ENCODE data around the gene AURKAIP1.
A peak's percentile ranks its signal among the peaks of the same experiment; 100 is the strongest.

The AURKAIP1 gene

DNA sequence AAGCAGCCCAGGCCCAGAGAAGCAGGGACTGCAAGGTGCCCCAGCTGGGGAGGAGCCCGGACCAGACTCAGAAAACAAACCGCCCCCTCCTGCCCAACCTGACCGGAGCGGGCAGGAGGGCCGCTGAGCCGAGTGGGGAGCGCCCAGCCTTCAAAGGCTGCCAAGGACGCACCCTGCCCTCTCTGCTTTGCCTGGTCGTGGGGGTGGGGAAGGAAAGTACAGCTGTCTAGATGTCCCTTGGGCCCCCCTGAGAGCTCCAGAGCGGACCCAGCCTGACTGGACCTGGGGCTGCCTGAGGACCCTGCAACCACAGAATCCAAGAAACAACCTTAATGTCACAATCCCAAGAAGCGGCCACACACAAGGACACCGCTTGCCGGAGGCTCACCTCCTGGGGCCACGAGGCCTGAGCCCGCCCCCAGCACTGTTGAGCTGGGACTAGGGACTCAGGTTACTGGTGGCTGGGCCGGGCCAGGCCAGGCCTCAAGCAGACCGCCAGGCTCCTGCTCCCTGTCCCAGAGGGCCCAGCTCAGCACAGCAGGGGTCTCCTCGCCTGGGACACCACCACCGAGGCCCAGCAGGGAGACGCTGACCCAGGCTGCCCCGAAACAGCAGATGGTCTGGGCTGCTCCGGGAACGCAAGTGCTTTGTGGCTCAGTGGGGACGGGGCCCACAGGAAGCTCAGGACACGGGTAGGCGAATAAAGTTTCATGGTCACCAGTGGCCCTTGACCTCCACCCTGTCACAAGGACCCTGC is 27.2 kb downstream of the AURKAIP1 start:
- H3K36me3 ChIP-seq (ENCODE audit: control insufficient read depth in 2 of 2, insufficient read depth in 2 of 2, low read length in 2 of 2) = no peaks in the 10 kb centered on the region
- H3K9ac ChIP-seq (ENCODE audit: low read depth in 1 of 2, low read length in 2 of 2) = peak overlapping the region; percentile 83 to 84
- peaks cover 0 to 3% of the 10 kb centered on the region in 2 donors for H3K27me3 ChIP-seq (ENCODE audit: control insufficient read depth in 2 of 2, insufficient read depth in 2 of 2, low read length in 2 of 2)
- no peaks in the 10 kb centered on the region for H3K9me3 ChIP-seq (ENCODE audit: control insufficient read depth in 2 of 2, low read length in 2 of 2)
- H3K4me1 ChIP-seq (ENCODE audit: control insufficient read depth in 2 of 2, insufficient read depth in 2 of 2, low read length in 2 of 2) = peaks cover 28 to 42% of the 10 kb centered on the region in 2 donors
- peak overlapping the region; percentile 88 to 92 for H3K27ac ChIP-seq (ENCODE audit: low read depth in 2 of 2, low read length in 2 of 2)
- peak overlapping the region; percentile 63 to 82 for H3K4me3 ChIP-seq (ENCODE audit: low read length in 2 of 2)

DNA sequence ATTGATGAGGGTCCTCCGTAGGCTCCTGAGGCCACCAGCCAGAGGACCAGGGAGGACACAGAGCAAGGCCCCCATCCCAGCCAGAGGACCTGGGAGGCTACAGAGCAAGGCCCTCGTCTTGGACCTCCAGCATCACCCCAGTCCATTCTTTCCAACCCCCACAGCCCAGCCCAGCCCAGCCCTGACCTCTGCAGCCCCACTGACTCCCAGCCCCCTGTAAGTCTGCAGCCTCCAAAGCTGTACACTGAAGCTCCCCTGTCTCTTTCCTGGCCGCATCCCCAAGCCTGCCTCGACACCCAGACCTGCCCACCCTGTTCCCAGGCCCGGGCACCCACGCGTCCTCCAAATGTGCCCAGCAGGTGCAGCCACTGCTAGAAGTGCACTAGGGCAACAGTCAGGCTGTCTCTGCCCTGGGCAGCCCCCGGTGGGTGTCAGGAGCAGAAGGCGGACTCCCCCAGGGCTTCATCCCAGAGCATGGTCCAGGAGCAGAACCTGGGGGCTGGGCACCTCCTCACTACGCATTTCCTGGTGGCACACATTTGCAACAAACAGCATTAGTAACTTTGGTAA is 27.9 kb downstream of the AURKAIP1 start:
- Histone ChIP-seq H3K36me3 (ENCODE audit: control insufficient read depth in 2 of 2, insufficient read depth in 2 of 2, low read length in 2 of 2) (no peaks in the 10 kb centered on the region), H3K9me3 (ENCODE audit: control insufficient read depth in 2 of 2, low read length in 2 of 2) (no peaks in the 10 kb centered on the region), H3K27me3 (ENCODE audit: control insufficient read depth in 2 of 2, insufficient read depth in 2 of 2, low read length in 2 of 2) (no peaks in the 10 kb centered on the region), H3K4me1 (ENCODE audit: control insufficient read depth in 2 of 2, insufficient read depth in 2 of 2, low read length in 2 of 2) (peaks cover 28 to 42% of the 10 kb centered on the region in 2 donors), H3K4me3 (ENCODE audit: low read length in 2 of 2) (peak overlapping the region; percentile 63 to 82), H3K9ac (ENCODE audit: low read depth in 1 of 2, low read length in 2 of 2) (peak overlapping the region; percentile 14 to 84), H3K27ac (ENCODE audit: low read depth in 2 of 2, low read length in 2 of 2) (peak overlapping the region; percentile 88 to 92)

DNA sequence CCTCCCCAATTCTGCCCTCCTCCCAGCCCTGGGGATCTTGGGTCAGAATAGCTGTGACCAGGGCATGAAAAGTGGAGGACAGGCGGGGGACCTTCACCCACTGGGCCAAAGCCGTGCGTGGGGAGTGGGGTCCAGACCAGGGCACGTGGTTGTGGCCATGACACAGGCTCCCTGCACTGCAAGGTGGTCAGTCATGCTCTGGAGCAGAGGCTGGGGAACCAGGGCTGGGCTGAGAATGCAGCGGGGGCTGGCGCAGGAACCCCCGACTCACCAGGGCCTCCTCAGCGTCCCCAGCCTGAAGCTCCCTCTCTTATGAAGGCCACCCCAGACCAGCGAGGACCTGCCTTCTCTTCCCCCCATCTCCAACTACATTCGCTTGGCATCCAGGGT is 28.5 kb downstream of the AURKAIP1 start:
- Histone ChIP-seq H3K27me3 (ENCODE audit: control insufficient read depth in 2 of 2, insufficient read depth in 2 of 2, low read length in 2 of 2) (no peaks in the 10 kb centered on the region), H3K9me3 (ENCODE audit: control insufficient read depth in 2 of 2, low read length in 2 of 2) (no peaks in the 10 kb centered on the region), H3K27ac (ENCODE audit: low read depth in 2 of 2, low read length in 2 of 2) (no peak overlapping the region), H3K4me3 (ENCODE audit: low read length in 2 of 2) (no peak overlapping the region), H3K9ac (ENCODE audit: low read depth in 1 of 2, low read length in 2 of 2) (no peak overlapping the region), H3K36me3 (ENCODE audit: control insufficient read depth in 2 of 2, insufficient read depth in 2 of 2, low read length in 2 of 2) (peaks cover under 1 to 2% of the 10 kb centered on the region in 2 donors), H3K4me1 (ENCODE audit: control insufficient read depth in 2 of 2, insufficient read depth in 2 of 2, low read length in 2 of 2) (peaks cover 28 to 42% of the 10 kb centered on the region in 2 donors)

DNA sequence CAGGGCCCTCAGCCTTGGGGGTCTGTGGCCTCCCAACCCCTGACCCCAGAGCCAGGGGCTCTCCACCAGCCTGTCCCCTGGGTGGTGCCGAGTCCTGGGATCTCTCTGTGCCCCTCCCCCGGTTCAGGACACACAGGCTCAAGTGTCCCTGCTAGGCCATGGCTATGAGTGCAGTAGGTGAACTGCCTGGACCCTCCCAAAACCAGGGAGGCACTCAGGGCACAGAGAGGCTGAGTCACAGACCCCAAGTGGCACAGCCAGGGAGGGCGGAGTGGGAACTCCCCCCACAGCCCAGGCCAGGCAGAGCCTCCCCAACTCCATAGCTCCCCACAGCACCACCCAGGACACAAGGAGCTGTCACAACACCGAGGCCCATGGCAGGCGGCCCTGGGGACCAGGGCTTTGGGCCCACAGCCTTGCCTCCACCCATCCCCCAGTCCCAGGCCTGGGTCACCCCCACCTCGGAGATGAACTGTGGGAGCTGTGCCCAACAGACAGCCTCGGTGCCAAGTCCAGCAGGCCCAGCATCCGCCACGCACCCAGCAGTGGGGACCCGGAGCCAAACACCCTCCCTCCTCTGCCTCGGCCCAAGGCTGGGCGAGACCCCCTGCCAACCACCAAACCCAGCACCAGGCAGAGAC is 29.0 kb downstream of the AURKAIP1 start:
- H3K4me1 ChIP-seq (ENCODE audit: control insufficient read depth in 2 of 2, insufficient read depth in 2 of 2, low read length in 2 of 2) = peaks cover 28 to 42% of the 10 kb centered on the region in 2 donors
- no peak overlapping the region for H3K27ac ChIP-seq (ENCODE audit: low read depth in 2 of 2, low read length in 2 of 2)
- no peak overlapping the region for H3K4me3 ChIP-seq (ENCODE audit: low read length in 2 of 2)

DNA sequence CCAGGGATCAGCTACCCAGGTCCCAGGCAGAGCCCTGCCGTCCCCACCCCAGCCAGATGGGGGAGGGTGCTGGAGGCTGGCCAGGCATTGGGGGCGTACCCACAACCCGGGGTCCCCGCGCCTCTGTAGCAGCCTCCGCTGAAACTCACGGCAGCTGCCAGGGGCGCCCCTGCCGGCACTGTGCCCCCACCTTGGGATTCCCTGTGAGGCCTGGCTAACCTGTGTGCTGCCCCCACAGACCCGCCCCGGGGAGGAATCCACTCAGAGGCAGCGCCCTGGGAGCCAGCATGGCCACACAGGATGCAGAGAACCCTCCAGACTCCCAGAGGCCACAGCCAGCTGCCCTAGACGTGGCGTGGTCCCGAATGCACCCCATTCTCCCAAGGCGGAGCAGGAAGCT is 29.6 kb downstream of the AURKAIP1 start:
- H3K27ac ChIP-seq (ENCODE audit: low read depth in 2 of 2, low read length in 2 of 2) = peak overlapping the region in 1 of 2 donors; percentile 16
- H3K36me3 ChIP-seq (ENCODE audit: control insufficient read depth in 2 of 2, insufficient read depth in 2 of 2, low read length in 2 of 2) = peaks cover 11 to 13% of the 10 kb centered on the region in 2 donors
- no peak overlapping the region for H3K4me3 ChIP-seq (ENCODE audit: low read length in 2 of 2)
- no peaks in the 10 kb centered on the region for H3K27me3 ChIP-seq (ENCODE audit: control insufficient read depth in 2 of 2, insufficient read depth in 2 of 2, low read length in 2 of 2)
- H3K9ac ChIP-seq (ENCODE audit: low read depth in 1 of 2, low read length in 2 of 2) = no peak overlapping the region
- no peaks in the 10 kb centered on the region for H3K9me3 ChIP-seq (ENCODE audit: control insufficient read depth in 2 of 2, low read length in 2 of 2)
- H3K4me1 ChIP-seq (ENCODE audit: control insufficient read depth in 2 of 2, insufficient read depth in 2 of 2, low read length in 2 of 2) = peaks cover 28 to 42% of the 10 kb centered on the region in 2 donors

More for the DNA sequence above, 29.0 kb downstream of the AURKAIP1 start:
- Histone ChIP-seq H3K9ac (ENCODE audit: low read depth in 1 of 2, low read length in 2 of 2) (peak overlapping the region in 1 of 2 donors; percentile 35), H3K36me3 (ENCODE audit: control insufficient read depth in 2 of 2, insufficient read depth in 2 of 2, low read length in 2 of 2) (peaks cover 6 to 7% of the 10 kb centered on the region in 2 donors), H3K27me3 (ENCODE audit: control insufficient read depth in 2 of 2, insufficient read depth in 2 of 2, low read length in 2 of 2) (no peaks in the 10 kb centered on the region), H3K9me3 (ENCODE audit: control insufficient read depth in 2 of 2, low read length in 2 of 2) (no peaks in the 10 kb centered on the region)

DNA sequence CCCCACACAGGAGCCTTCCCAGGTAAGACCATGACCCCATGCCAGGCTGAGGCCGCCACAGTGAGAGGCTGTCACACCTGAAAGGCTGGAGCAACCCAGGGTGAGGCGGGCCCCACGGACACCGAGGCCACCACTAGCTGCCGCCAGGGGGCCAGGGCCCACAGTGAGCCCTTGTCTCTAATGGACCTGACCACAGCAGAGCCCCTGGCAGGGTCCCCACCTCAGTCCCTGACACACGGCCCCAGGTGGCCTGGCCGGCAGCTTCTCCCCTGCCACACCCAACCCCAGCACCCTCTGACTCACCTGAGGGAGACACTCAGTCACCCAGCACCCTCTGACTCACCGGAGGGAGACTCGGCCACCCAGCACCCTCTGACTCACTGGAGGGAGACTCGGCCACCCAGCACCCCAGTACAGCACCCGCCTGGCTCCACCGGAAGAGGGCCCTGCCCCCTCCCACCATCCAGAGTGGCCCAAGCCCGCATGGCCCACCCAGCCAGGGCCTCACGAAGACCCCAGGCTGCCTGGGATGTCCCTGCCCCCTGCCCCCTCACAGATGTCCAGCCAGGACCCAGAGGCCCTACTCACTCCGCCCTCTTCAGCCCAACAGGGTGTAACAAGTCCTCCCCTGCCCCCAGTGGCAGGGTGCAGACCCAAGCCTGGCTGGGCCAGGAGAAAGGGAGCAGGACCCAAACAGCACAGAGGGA is 30.2 kb downstream of the AURKAIP1 start:
- H3K27ac ChIP-seq (ENCODE audit: low read depth in 2 of 2, low read length in 2 of 2) = peak overlapping the region; percentile 16 to 41
- peaks cover 28 to 42% of the 10 kb centered on the region in 2 donors for H3K4me1 ChIP-seq (ENCODE audit: control insufficient read depth in 2 of 2, insufficient read depth in 2 of 2, low read length in 2 of 2)
- no peaks in the 10 kb centered on the region for H3K9me3 ChIP-seq (ENCODE audit: control insufficient read depth in 2 of 2, low read length in 2 of 2)
- H3K4me3 ChIP-seq (ENCODE audit: low read length in 2 of 2) = no peak overlapping the region
- no peaks in the 10 kb centered on the region for H3K27me3 ChIP-seq (ENCODE audit: control insufficient read depth in 2 of 2, insufficient read depth in 2 of 2, low read length in 2 of 2)
- peaks cover 11 to 13% of the 10 kb centered on the region in 2 donors for H3K36me3 ChIP-seq (ENCODE audit: control insufficient read depth in 2 of 2, insufficient read depth in 2 of 2, low read length in 2 of 2)
- no peak overlapping the region for H3K9ac ChIP-seq (ENCODE audit: low read depth in 1 of 2, low read length in 2 of 2)

DNA sequence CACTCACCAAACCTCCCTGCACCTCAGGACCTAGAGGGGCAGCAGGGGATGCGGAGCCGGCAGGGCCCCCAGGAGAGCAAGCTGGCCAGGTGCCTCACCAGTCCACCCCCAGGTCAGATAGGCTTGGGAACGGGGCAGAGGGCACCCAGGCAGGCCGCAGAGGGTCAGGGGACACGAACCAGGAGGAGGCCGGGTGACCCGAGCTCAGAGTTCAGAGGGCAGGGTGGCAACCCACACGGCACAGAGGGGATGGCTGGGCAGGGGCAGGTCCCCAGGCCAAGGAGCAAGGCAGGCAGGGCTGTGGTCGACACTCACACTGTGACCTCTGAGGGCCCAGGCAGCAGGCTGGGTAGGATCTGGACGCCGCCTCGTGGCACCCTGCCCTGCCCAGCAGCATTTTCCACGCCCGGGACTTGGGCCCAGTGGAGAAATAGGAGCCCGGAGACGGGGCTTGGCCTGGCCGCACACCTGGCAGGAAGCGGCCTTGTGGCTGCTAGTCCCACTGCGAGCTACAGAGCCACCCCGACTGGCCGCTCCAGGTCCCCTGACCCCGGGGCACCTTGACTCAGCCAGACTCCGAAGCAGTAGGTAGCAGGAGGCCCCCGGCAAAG is 31.1 kb downstream of the AURKAIP1 start:
- Histone ChIP-seq H3K9me3 (ENCODE audit: control insufficient read depth in 2 of 2, low read length in 2 of 2) (no peaks in the 10 kb centered on the region), H3K27ac (ENCODE audit: low read depth in 2 of 2, low read length in 2 of 2) (peak overlapping the region in 1 of 2 donors; percentile 41), H3K27me3 (ENCODE audit: control insufficient read depth in 2 of 2, insufficient read depth in 2 of 2, low read length in 2 of 2) (no peaks in the 10 kb centered on the region), H3K36me3 (ENCODE audit: control insufficient read depth in 2 of 2, insufficient read depth in 2 of 2, low read length in 2 of 2) (peaks cover 12 to 15% of the 10 kb centered on the region in 2 donors), H3K9ac (ENCODE audit: low read depth in 1 of 2, low read length in 2 of 2) (no peak overlapping the region), H3K4me3 (ENCODE audit: low read length in 2 of 2) (no peak overlapping the region), H3K4me1 (ENCODE audit: control insufficient read depth in 2 of 2, insufficient read depth in 2 of 2, low read length in 2 of 2) (peaks cover 28 to 42% of the 10 kb centered on the region in 2 donors)

DNA sequence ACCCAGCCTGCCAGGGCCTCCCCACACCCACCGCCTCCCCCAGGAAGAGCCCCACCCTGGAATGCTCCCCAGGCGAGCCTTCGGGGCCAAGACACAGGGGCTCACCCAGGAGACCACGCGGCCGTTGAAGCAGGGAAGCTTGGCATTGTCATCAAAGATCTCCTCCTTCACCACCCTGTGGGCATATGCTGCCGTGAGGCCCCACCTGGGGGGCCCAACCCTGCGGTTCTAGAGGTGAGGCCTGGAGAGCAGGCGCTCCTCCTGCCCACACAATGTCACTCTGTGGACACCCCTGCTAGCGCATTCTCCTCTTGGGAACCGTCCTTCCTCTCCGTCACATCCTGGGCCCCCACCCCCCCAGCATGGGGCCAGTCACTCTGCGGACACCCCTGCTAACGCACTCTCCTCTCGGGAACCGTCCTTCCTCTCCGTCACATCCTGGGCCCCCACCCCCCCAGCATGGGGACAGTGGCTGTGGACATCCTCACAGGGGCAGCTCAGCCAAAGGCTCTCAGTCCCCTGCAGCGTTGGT is 32.4 kb downstream of the AURKAIP1 start:
- no peak overlapping the region for H3K9ac ChIP-seq (ENCODE audit: low read depth in 1 of 2, low read length in 2 of 2)
- H3K27me3 ChIP-seq (ENCODE audit: control insufficient read depth in 2 of 2, insufficient read depth in 2 of 2, low read length in 2 of 2) = no peaks in the 10 kb centered on the region
- H3K4me3 ChIP-seq (ENCODE audit: low read length in 2 of 2) = no peak overlapping the region
- H3K36me3 ChIP-seq (ENCODE audit: control insufficient read depth in 2 of 2, insufficient read depth in 2 of 2, low read length in 2 of 2) = peaks cover 16 to 21% of the 10 kb centered on the region in 2 donors
- H3K4me1 ChIP-seq (ENCODE audit: control insufficient read depth in 2 of 2, insufficient read depth in 2 of 2, low read length in 2 of 2) = peaks cover 20 to 35% of the 10 kb centered on the region in 2 donors
- no peak overlapping the region for H3K27ac ChIP-seq (ENCODE audit: low read depth in 2 of 2, low read length in 2 of 2)
- no peaks in the 10 kb centered on the region for H3K9me3 ChIP-seq (ENCODE audit: control insufficient read depth in 2 of 2, low read length in 2 of 2)

DNA sequence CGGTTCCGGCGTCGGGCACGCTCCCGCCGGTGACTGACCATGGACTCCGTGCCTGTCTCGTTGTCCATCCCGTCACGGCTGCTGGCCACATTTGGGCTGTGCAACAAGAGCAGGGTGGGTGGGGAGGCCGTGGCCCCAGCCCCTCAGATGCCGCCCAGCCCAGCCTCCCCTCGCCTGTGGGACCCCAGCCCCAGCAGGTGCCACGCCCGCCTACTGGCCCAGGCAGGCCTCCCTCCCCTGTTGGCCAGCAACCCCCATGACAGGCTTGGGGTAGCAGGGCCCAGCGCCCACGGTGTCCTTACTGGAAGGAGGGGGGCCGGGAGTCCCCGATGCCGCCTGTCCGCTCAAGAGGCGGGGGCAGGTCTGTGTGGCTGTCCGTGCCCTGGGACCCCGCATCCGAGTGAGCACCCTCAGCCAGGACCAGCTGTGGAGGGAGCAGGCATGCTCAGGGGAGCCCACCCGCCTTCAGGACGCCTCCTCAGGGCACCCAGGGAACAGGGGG is 32.9 kb downstream of the AURKAIP1 start:
- Histone ChIP-seq H3K27ac (ENCODE audit: low read depth in 2 of 2, low read length in 2 of 2) (no peak overlapping the region), H3K27me3 (ENCODE audit: control insufficient read depth in 2 of 2, insufficient read depth in 2 of 2, low read length in 2 of 2) (no peaks in the 10 kb centered on the region), H3K36me3 (ENCODE audit: control insufficient read depth in 2 of 2, insufficient read depth in 2 of 2, low read length in 2 of 2) (peaks cover 16 to 21% of the 10 kb centered on the region in 2 donors), H3K9ac (ENCODE audit: low read depth in 1 of 2, low read length in 2 of 2) (no peak overlapping the region), H3K9me3 (ENCODE audit: control insufficient read depth in 2 of 2, low read length in 2 of 2) (no peaks in the 10 kb centered on the region), H3K4me1 (ENCODE audit: control insufficient read depth in 2 of 2, insufficient read depth in 2 of 2, low read length in 2 of 2) (peaks cover 15 to 29% of the 10 kb centered on the region in 2 donors), H3K4me3 (ENCODE audit: low read length in 2 of 2) (no peak overlapping the region)
